Smooth muscle cell (in vitro differentiated cells): Measurements from ENCODE around the gene LENG1. TPM values are rescaled to one million over a fixed set of nuclear protein-coding genes. Genes with fewer than 3 reads are reported as not detected.

Experiments used
- DNase-seq: peaks from one replicate; lab custom pipeline; 2025; ENCODE audit not compliant: unreplicated experiment; lab: John Stamatoyannopoulos, UW
- H2AFZ ChIP-seq: fragments of 200-600 bp; sonication (generic); 2 replicates; pipeline ENCODE4 v1.6.0; 2016; ENCODE audit warnings: antibody characterized with exemption, low read depth, mild to moderate bottlenecking
- H3F3A ChIP-seq: fragments of 200-600 bp; sonication (generic); 2 replicates; pipeline ENCODE4 v1.6.0; 2017; ENCODE audit warnings: antibody characterized with exemption, low read depth
- H3K27ac ChIP-seq: fragments of 200-600 bp; sonication (generic); 2 replicates; pipeline ENCODE4 v1.5.1; 2016; ENCODE audit warnings: low read depth, mild to moderate bottlenecking
- H3K27me3 ChIP-seq: fragments of 200-600 bp; sonication (generic); 2 replicates; pipeline ENCODE4 v1.6.1; 2016; ENCODE audit warnings: low read depth, mild to moderate bottlenecking
- H3K36me3 ChIP-seq: fragments of 200-600 bp; sonication (generic); 2 replicates; pipeline ENCODE4 v1.5.1; 2016; ENCODE audit warnings: low read depth
- H3K4me1 ChIP-seq: fragments of 200-600 bp; sonication (generic); 2 replicates; pipeline ENCODE4 v1.5.1; 2016; ENCODE audit warnings: low read depth
- H3K4me2 ChIP-seq: fragments of 200-600 bp; sonication (generic); 2 replicates; pipeline ENCODE4 v1.6.0; 2016; ENCODE audit warnings: mild to moderate bottlenecking
- H3K4me3 ChIP-seq: fragments of 200-600 bp; sonication (generic); 2 replicates; pipeline ENCODE4 v1.5.1; 2016; ENCODE audit warnings: mild to moderate bottlenecking
- H3K79me2 ChIP-seq: fragments of 200-600 bp; sonication (generic); 2 replicates; pipeline ENCODE4 v1.6.0; 2016; ENCODE audit warnings: low read depth, mild to moderate bottlenecking
- H3K9ac ChIP-seq: fragments of 200-600 bp; sonication (generic); 2 replicates; pipeline ENCODE4 v1.6.0; 2016; ENCODE audit warnings: low read depth
- H3K9me3 ChIP-seq: fragments of 200-600 bp; sonication (generic); replicated peaks from 2 replicates; pipeline ENCODE4 v1.5.1; 2016; ENCODE audit warnings: low read depth
- H4K20me1 ChIP-seq: fragments of 200-600 bp; sonication (generic); 2 replicates; pipeline ENCODE4 v1.6.0; 2016; ENCODE audit warnings: low read depth
- WGBS: methylation state at CpG from one replicate; pipeline ENCODE4 v1.1.7; 2016; ENCODE audit warnings: low lambda C conversion rate; 5-methylcytosine and 5-hydroxymethylcytosine counted together
- polyA plus RNA-seq: library from polyadenylated mRNA; unstranded; fragments of >200 nt; fragmentation: Nextera tagmentation; extraction: Ambion mirVana; gene quantifications from 2 replicates; pipeline ENCODE4 v1.2.1, GENCODE V29; 2016
- total RNA-seq: library from RNA; depleted of rRNA; stranded (reverse); fragments of >200 nt; gene quantifications from 2 replicates; pipeline ENCODE4 v1.2.3, GENCODE V29; 2014
- TF ChIP-seq, protein P1 (sequence below): fragments of 200-600 bp; sonication (generic); IDR thresholded peaks from 2 replicates; pipeline ENCODE4 v1.5.1; 2017; ENCODE audit warnings: borderline replicate concordance, mild to moderate bottlenecking, antibody characterized with exemption; ENCODE audit not compliant: insufficient read depth, poor library complexity, severe bottlenecking

LENG1 gene
- total and polyA plus RNA-seq, 2 experiments from 2014 or later = 10.9 to 14.1 TPM

DNA sequence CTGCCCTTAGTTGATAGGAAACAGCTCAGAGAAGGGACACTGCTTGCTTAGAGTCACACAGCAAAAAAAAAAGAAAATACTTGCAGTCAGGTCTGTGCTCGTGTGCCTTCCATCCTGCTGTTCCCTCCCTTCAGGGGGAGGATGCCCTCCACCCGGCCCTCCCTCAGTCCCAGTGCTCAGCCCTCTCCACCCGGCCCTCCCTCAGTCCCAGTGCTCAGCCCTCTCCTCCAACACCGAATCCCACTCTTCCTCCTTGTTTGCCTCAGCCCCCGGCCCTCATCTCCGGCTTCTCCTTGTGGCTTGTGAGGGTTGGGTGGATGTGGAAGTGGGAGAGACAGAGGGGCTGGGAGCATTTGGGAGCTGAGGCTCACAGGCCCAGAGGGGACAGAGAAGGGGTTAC lies 49.9 kb downstream of the LENG1 start:
- Histone ChIP-seq H3K9ac (no peak overlapping the region), H3K27ac (no peak overlapping the region), H3K9me3 (no peaks in the 10 kb centered on the region), H3K27me3 (no peaks in the 10 kb centered on the region), H3K79me2 (peaks cover 12% of the 10 kb centered on the region), H3K4me2 (no peak overlapping the region), H3K4me1 (peaks cover 5% of the 10 kb centered on the region), H3F3A (no peaks in the 10 kb centered on the region), H4K20me1 (no peaks in the 10 kb centered on the region), H3K4me3 (no peak overlapping the region), H2AFZ (no peak overlapping the region), H3K36me3 (no peaks in the 10 kb centered on the region)
- TF ChIP-seq, protein P1, sequence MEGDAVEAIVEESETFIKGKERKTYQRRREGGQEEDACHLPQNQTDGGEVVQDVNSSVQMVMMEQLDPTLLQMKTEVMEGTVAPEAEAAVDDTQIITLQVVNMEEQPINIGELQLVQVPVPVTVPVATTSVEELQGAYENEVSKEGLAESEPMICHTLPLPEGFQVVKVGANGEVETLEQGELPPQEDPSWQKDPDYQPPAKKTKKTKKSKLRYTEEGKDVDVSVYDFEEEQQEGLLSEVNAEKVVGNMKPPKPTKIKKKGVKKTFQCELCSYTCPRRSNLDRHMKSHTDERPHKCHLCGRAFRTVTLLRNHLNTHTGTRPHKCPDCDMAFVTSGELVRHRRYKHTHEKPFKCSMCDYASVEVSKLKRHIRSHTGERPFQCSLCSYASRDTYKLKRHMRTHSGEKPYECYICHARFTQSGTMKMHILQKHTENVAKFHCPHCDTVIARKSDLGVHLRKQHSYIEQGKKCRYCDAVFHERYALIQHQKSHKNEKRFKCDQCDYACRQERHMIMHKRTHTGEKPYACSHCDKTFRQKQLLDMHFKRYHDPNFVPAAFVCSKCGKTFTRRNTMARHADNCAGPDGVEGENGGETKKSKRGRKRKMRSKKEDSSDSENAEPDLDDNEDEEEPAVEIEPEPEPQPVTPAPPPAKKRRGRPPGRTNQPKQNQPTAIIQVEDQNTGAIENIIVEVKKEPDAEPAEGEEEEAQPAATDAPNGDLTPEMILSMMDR = no peak
- 94% methylated on average over 4 of the region's 6 CpGs for WGBS
- DNase-seq = no peak

- TF ChIP-seq, protein P1 = no peak
- no peak overlapping the region for H3K27ac ChIP-seq
- H3K4me1 ChIP-seq = no peaks in the 10 kb centered on the region
- H3K4me2 ChIP-seq = no peak overlapping the region
- no peaks in the 10 kb centered on the region for H3F3A ChIP-seq
- H3K9ac ChIP-seq = no peak overlapping the region
- no peak overlapping the region for H3K4me3 ChIP-seq
- DNase-seq = no peak
- no peaks in the 10 kb centered on the region for H4K20me1 ChIP-seq
- H3K79me2 ChIP-seq = peaks cover 12% of the 10 kb centered on the region
- H2AFZ ChIP-seq = no peak overlapping the region
- no peaks in the 10 kb centered on the region for H3K36me3 ChIP-seq
- H3K9me3 ChIP-seq = no peaks in the 10 kb centered on the region
- WGBS = 95% methylated on average over 7 of the region's 7 CpGs
- H3K27me3 ChIP-seq = no peaks in the 10 kb centered on the region
Observed at GRCh38 chr19:54108496-54108895, 51.0 kb downstream of the LENG1 start.

GRCh38 chr19:54107876-54108490 lies 51.5 kb downstream of the LENG1 start:
- TF ChIP-seq, protein P1 = no peak
- H3K36me3 ChIP-seq = no peaks in the 10 kb centered on the region
- 96% methylated on average over 19 of the region's 21 CpGs for WGBS
- no peak overlapping the region for H3K4me2 ChIP-seq
- peaks cover 16% of the 10 kb centered on the region for H3K79me2 ChIP-seq
- no peaks in the 10 kb centered on the region for H4K20me1 ChIP-seq
- no peaks in the 10 kb centered on the region for H3K9me3 ChIP-seq
- no peak overlapping the region for H3K27ac ChIP-seq
- H3K27me3 ChIP-seq = no peaks in the 10 kb centered on the region
- H3K4me1 ChIP-seq = no peaks in the 10 kb centered on the region
- no peak overlapping the region for H3K4me3 ChIP-seq
- no peak overlapping the region for H3K9ac ChIP-seq
- no peak overlapping the region for H2AFZ ChIP-seq
- DNase-seq = no peak
- H3F3A ChIP-seq = no peaks in the 10 kb centered on the region

GRCh38 chr19:54106716-54107115 lies 52.8 kb downstream of the LENG1 start:
- DNase-seq = no peak
- H3K4me2 ChIP-seq = no peak overlapping the region
- TF ChIP-seq, protein P1 = no peak
- peaks cover 19% of the 10 kb centered on the region for H3K79me2 ChIP-seq
- no peaks in the 10 kb centered on the region for H3K4me1 ChIP-seq
- H3K4me3 ChIP-seq = no peak overlapping the region
- H3K9ac ChIP-seq = no peak overlapping the region
- no peaks in the 10 kb centered on the region for H4K20me1 ChIP-seq
- no peaks in the 10 kb centered on the region for H3K27me3 ChIP-seq
- H3K36me3 ChIP-seq = no peaks in the 10 kb centered on the region
- H3K9me3 ChIP-seq = no peaks in the 10 kb centered on the region
- no peak overlapping the region for H3K27ac ChIP-seq
- 96% methylated on average over 15 of the region's 15 CpGs for WGBS
- no peak overlapping the region for H2AFZ ChIP-seq
- no peaks in the 10 kb centered on the region for H3F3A ChIP-seq
